Germinal center (tissue), 1 donor: ENCODE measurements around the gene IL7R.
"Not testable (repeated sequence)": the region's sequence is repeated elsewhere in the genome, so short reads cannot be mapped to it uniquely, and the experiment has no call there.

Source experiments
- DNase-seq: peaks from one replicate; pipeline ENCODE4 v3.0.0; 2012; ENCODE audit warnings: mixed read lengths, low spot score

The IL7R gene

GRCh38 chr5:35876454-35876853 lies 19.8 kb downstream of the IL7R start:
- no peak for DNase-seq

DNA sequence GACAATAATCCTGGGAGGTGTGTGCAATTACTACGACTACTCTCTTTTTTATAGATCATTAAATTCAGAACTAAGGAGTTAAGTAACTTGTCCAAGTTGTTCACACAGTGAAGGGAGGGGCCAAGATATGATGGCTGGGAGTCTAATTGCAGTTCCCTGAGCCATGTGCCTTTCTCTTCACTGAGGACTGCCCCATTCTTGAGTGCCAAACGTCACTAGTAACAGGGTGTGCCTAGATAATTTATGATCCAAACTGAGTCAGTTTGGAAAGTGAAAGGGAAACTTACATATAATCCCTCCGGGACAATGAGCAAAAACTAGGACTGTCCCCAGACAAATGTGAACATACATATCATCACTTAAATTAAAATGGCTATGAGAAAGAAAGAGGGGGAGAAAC lies 20.2 kb downstream of the IL7R start:
- DNase-seq: no peak

GRCh38 chr5:35877655-35878054 lies 21.0 kb downstream of the IL7R start:
- no peak for DNase-seq

- DNase-seq: no peak
These were observed 21.4 kb downstream of the IL7R start for GRCh38 chr5:35878079-35878478.

- DNase-seq: no peak
These were observed 22.4 kb downstream of the IL7R start for GRCh38 chr5:35879096-35879495.

- no peak for DNase-seq
These were observed 23.0 kb downstream of the IL7R start for GRCh38 chr5:35879649-35880048.

DNA sequence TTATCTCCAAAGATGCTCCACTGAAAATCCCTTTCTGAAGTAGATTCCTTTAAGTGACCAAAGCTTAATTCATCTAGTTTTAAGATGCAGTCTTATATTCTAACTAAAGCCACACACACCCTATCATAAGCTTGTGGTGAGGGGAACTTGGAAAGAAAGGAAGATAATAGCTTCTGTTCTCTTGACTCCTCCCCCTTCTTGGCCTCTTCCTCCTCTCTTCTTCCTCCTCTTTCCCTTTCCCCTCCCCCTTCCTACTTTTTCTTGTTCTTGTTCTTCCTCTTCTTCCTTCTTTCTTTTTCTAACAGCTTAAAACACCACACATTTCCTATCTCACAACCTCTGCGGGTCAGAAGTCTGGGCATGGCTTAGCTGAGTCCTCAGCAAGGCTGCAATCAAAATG lies 23.5 kb downstream of the IL7R start:
- DNase-seq: no peak

GRCh38 chr5:35881758-35882157 lies 25.1 kb downstream of the IL7R start:
- DNase-seq: no peak

DNA sequence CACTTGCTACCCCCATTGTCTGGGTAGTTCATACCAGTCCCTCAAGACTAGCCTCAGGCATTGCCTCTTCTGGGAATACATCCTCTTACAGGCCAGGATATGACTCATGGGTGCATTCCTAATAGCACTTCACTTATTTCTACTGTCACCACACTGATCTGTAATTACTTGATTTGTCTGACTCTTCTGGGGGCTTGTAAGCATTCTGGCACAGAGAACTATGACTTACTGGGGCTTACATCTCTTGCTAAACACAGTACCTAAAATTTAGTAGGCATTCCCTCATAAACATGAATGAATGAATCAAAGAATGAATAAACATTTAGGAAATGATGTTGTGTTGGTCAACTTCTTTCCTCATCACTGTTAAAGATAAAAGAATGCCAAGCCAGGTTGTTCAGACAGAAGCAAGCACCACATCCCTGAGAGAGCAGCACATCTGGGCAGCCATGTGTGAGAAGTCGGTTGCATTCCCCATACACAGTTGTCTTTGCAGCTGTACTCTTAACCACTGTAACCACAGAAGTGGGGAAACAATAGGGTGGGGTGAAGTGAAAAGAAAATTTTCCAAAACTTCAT lies 27.6 kb downstream of the IL7R start:
- no peak for DNase-seq

DNA sequence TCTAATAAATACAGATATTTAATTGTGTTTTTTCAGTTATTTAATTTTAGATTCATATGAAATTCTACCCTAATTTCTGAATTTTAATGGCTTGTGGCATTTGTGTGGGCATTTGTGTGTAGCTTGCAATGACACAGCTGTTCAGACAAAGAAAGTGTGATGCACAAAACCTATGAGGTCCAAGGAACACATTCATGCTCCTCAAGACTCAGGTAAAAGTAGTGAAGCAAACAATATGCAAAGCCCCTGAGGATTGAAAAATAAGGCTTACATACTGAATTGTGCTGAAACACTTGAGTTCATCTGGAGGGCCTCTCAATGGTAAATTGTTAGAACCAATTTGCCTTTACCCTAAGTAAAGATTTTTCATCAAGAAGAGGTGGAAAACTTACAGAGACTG lies 28.1 kb downstream of the IL7R start:
- no peak for DNase-seq

DNA sequence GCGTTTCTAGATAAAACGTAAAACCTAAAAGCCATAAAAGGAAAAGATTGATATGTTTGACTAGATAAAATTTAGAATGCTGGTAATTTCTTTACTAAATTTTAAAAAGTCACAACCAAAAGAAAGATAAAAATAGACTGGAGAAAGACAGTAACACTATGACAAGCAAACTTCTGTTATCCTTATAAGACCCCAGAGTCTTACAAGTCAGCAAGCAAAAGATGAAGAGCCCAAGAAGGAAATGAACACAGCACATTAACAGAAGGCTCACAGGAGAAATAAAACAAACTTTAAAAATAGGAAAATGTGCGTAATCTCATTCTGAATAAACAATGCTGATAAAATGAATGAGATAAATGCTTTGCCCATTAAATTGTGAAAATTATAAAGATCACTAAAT lies 29.7 kb downstream of the IL7R start:
- DNase-seq: no peak

- DNase-seq: no peak
These were observed 30.8 kb downstream of the IL7R start for GRCh38 chr5:35887321-35888100.

- DNase-seq: no peak
These were observed 33.6 kb downstream of the IL7R start for GRCh38 chr5:35890021-35891020.

GRCh38 chr5:35892799-35893198 lies 36.1 kb downstream of the IL7R start:
- not testable (repeated sequence) for DNase-seq

DNA sequence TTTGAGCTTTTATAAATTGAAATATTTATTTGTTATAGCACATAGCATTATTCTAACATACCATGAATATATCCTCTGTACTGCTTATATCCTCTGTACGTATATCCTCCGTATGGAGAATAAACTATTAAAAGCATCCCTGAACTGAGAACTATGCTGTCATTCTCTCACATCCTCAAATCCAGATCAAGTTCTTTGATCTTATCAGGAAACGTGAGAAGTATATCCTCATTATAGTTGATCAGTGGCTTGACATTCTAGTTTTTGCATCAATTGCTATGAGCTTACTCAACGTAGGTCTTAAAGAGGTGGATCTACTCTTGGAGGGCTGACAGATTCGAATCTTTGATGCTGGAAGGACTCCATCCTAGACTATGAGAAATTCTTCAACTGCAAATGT lies 37.4 kb downstream of the IL7R start:
- no peak for DNase-seq

DNA sequence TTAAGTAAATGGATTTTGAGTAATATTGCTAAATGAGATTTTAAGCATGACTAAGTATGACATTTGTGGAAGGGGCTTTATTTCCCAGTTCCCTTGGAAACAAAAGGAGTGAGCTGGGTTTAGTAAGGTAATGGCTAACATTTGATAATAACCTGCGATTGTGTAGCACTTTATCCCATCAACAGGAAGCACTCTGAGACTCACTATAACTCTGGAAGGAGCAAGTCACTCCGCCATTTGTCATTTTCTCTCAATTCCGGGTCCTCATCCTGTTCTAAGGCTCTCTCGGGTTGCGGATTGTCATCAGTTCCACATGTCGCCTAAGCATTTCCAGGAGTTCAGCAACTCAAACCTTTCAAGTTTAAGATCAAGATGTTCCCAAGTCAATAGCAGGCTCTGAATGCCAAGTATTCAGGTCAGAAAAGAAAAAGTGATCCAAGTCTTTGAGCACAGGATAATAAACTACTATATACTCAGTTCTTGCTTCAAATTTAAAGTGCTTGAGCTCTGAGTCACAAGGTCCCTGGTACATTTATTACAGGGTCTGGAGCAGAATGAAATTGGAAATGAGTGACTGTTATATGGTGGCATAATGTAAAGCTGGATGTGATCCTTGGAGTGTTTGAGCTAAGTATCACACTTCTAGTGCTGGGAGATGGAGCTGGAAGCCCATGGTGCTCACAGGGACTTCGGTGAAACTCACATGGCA lies 42.4 kb downstream of the IL7R start:
- no peak for DNase-seq

GRCh38 chr5:35899800-35900199 lies 43.1 kb downstream of the IL7R start:
- DNase-seq: no peak

DNA sequence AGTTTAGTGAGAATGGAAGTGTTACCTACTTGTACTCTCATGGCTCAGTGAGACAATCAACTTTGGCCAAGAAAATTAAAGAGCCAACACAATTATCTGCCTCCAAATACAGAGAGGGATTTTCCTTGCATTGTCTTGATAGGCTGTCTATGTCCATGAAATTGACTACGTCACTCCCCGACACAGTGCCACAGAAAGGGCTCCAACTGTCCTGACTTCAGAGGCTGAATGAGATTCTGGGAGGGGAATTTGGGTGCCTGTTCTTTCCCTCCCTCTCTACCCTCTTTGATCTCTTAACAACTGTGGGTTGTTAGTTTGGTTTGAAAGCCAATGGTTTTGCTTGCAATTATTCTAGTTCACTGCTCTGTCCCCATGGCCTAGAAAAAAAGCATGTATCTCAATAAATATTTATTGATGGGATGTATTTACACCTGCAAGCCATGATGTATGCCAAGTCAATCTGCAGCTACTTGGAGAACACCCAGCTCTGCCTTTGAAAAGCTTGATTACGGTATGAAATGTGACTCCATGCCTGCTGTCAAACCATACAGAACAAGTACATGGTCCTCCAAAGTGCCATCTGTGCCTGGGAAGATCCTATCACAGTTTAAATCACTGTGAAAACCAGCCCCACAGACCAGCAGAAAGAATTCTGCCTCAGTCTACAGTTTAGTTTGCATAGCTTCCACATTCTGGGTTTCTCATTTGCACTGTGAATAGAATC lies 44.4 kb downstream of the IL7R start:
- no peak for DNase-seq

GRCh38 chr5:35902046-35902672 lies 45.5 kb downstream of the IL7R start:
- DNase-seq: no peak

DNA sequence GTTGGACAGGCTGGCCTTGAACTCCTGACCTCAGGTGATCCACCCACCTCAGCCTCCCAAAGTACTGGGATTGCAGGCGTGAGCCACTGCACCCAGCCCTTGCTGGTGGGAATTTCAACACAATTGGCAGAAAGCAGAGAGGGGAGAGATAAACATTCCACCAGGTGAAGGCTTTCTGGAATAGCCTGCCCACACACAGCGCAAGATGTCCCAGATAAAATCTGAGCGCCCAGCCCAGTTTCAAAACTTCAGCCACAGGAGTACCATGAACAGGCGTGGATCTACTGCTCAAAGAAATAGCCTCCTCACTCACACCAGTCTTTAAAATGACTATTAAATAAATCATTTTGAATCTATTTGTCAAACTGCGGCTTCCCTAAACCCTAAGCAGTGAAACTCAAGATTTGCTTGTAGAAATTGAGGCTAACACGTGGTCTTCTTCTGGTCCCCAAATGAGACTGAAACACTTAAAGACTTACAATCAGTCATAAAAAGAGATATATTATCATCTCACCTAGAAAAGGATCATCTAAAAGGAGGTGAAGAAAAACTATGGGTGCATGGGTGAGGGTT lies 47.0 kb downstream of the IL7R start:
- no peak for DNase-seq
